MM.1S (cell line): Measurements from ENCODE around the gene PCNP.

Experiments used
- CTCF ChIP-seq: fragments of 300-600 bp; sonication (generic); IDR thresholded peaks from 2 replicates; pipeline ENCODE4 v1.5.1; 2016; ENCODE audit warnings: antibody characterized with exemption, low read length, mixed read lengths
- EZH2 ChIP-seq: fragments of 300-600 bp; sonication (generic); optimal IDR thresholded peaks from 2 replicates; pipeline ENCODE3; 2017; ENCODE audit warnings: low read depth, mild to moderate bottlenecking, antibody characterized with exemption, low read length, mixed read lengths

DNA sequence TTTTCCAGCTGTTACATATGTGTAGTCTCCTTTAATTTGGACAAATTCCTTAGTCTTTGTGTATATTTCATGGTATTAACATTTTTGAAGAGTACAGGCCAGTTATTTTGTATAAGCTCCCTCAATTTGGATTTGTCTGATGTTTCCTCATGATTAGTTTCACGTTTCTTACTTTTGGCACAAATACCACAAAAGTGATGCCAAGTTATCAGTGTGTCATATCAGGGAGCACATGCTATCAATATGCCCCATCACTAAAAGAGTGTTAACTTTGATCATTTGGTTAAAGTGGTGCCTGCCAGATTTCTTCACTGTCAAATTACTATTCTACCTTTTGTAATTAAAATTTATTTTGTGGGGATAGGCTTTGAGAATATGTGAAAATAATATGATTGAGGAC lies 14.6 kb downstream of the PCNP start:
- no peak for TF ChIP-seq CTCF
- TF ChIP-seq EZH2: no peak
